K562 (cell line): ENCODE results near the gene C1QC.
"Not testable (repeated sequence)": the region's sequence is repeated elsewhere in the genome, so short reads cannot be mapped to it uniquely, and the experiment has no call there.

Experiments used
- ATF7 ChIP-seq: fragments of 450-650 bp; IDR thresholded peaks from 2 replicates; pipeline ENCODE4 v1.7.1; 2014; ENCODE audit warnings: mild to moderate bottlenecking, moderate library complexity
- CBX8 ChIP-seq: fragments of 200-600 bp; sonication (generic); IDR thresholded peaks from 2 replicates; pipeline ENCODE4 v1.6.1; 2012; ENCODE audit warnings: borderline replicate concordance, mixed run types, low read depth, mild to moderate bottlenecking, moderate library complexity, mixed read lengths, low read length, control low read depth, inconsistent platforms; ENCODE audit not compliant: poor library complexity, severe bottlenecking; ENCODE audit errors: extremely low read depth
- FOXJ3 ChIP-seq: sonication (generic); formaldehyde crosslinking; IDR thresholded peaks from 2 replicates; pipeline ENCODE4 v1.4.0; 2020; ENCODE audit warnings: mild to moderate bottlenecking, missing genetic modification reagents
- MEF2A ChIP-seq: IDR thresholded peaks from 2 replicates; pipeline ENCODE4 v1.6.1; 2011; ENCODE audit warnings: low read depth, mild to moderate bottlenecking, low read length, moderate library complexity; ENCODE audit not compliant: control insufficient read depth
- SIN3A ChIP-seq, 2 experiments: fragments of 150-350 bp in 1 of 2; IDR thresholded peaks; 2 replicates each; pipeline ENCODE4 v1.6.1; 2011 to 2016; ENCODE audit warnings: borderline replicate concordance in 2 of 2, low read depth in 2 of 2, low read length in 2 of 2, mild to moderate bottlenecking in 2 of 2, moderate library complexity in 2 of 2; ENCODE audit not compliant: control insufficient read depth in 1 of 2
- SMAD1 ChIP-seq: fragments of 150-350 bp; IDR thresholded peaks from 2 replicates; pipeline ENCODE4 v1.6.1; 2014; ENCODE audit warnings: low read length, low read depth; ENCODE audit not compliant: partially characterized antibody
- ZNF184 ChIP-seq: sonication (generic); formaldehyde crosslinking; IDR thresholded peaks from 2 replicates; pipeline ENCODE4 v1.5.0; 2020; ENCODE audit warnings: missing genetic modification reagents
- ZNF274 ChIP-seq: IDR thresholded peaks from 2 replicates; pipeline ENCODE4 v1.6.1; 2011; ENCODE audit warnings: low read depth, mild to moderate bottlenecking, low read length, moderate library complexity, borderline replicate concordance
- ZNF75A ChIP-seq: fragments of 450-650 bp; formaldehyde crosslinking; IDR thresholded peaks from 2 replicates; pipeline ENCODE4 v1.4.0; 2020; ENCODE audit warnings: mild to moderate bottlenecking
- TF ChIP-seq, protein P1 (sequence below): fragments of 250-450 bp; sonication (Bioruptor Pico); IDR thresholded peaks from 2 replicates; pipeline ENCODE4 v1.5.0; 2021; ENCODE audit warnings: mild to moderate bottlenecking, borderline replicate concordance
- TF ChIP-seq, protein P2 (sequence below), 3 experiments: IDR thresholded peaks in 2 of 3; conservative IDR thresholded peaks in 1 of 3; 2 replicates each; pipeline ENCODE4 v1.5.1; 2011 to 2012; ENCODE audit warnings: low read length in 3 of 3, mild to moderate bottlenecking in 3 of 3, control low read depth in 2 of 3, improper control_type of control experiment in 1 of 3, inconsistent platforms in 1 of 3, low read depth in 1 of 3, mixed read lengths in 1 of 3, moderate library complexity in 1 of 3; ENCODE audit not compliant: insufficient read depth in 2 of 3
- TF ChIP-seq, protein P3 (sequence below): sonication (generic); formaldehyde crosslinking; IDR thresholded peaks from 2 replicates; pipeline ENCODE4 v1.8.0; 2022; ENCODE audit warnings: mild to moderate bottlenecking, low read depth, missing genetic modification reagents
- TF ChIP-seq, protein P4 (sequence below), 2 experiments: fragments of 450-650 bp; formaldehyde crosslinking in 1 of 2; IDR thresholded peaks; 2 replicates each; pipeline versions ENCODE4 v1.4.0 to v1.6.1; 2014 to 2020; ENCODE audit warnings: mild to moderate bottlenecking in 2 of 2, borderline replicate concordance in 1 of 2, low read depth in 1 of 2
- TF ChIP-seq, protein P5 (sequence below): sonication (generic); formaldehyde crosslinking; IDR thresholded peaks from 2 replicates; pipeline ENCODE4 v1.8.1; 2023; ENCODE audit warnings: mild to moderate bottlenecking, missing genetic modification reagents

DNA sequence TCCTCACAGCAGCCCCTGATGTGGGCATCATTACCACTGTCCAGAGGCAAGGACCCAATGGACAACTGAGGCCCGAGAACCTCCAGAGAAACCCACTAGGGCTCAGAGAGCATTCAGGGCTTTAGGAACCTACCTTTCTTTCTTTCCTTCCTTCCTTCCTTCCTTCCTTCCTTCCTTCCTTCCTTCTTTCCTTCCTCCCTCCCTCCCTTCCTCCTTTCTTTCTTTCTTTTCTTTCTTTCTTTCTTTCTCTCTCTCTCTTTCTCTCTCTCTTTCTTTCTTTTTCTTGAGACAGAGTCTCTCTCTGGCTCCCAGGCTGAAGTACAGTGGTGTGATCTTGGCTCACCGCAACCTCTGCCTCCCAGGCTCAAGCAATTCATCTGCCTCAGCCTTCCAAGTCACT lies 25.4 kb downstream of the C1QC start:
- not testable (repeated sequence) for TF ChIP-seq ZNF184 (CRISPR knock-in tag); ZNF274; ATF7; FOXJ3; SMAD1; MEF2A; CBX8; ZNF75A (CRISPR knock-in tag); SIN3A (IDR thresholded peaks at IDR 0.05; ENCODE audit: borderline replicate concordance in 2 of 2, control insufficient read depth in 1 of 2, low read depth in 2 of 2, low read length in 2 of 2)
- TF ChIP-seq, protein P1, sequence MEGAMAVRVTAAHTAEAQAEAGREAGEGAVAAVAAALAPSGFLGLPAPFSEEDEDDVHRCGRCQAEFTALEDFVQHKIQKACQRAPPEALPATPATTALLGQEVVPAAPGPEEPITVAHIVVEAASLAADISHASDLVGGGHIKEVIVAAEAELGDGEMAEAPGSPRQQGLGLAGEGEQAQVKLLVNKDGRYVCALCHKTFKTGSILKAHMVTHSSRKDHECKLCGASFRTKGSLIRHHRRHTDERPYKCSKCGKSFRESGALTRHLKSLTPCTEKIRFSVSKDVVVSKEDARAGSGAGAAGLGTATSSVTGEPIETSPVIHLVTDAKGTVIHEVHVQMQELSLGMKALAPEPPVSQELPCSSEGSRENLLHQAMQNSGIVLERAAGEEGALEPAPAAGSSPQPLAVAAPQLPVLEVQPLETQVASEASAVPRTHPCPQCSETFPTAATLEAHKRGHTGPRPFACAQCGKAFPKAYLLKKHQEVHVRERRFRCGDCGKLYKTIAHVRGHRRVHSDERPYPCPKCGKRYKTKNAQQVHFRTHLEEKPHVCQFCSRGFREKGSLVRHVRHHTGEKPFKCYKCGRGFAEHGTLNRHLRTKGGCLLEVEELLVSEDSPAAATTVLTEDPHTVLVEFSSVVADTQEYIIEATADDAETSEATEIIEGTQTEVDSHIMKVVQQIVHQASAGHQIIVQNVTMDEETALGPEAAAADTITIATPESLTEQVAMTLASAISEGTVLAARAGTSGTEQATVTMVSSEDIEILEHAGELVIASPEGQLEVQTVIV (CRISPR knock-in tag), result not testable (repeated sequence)
- TF ChIP-seq, protein P2, sequence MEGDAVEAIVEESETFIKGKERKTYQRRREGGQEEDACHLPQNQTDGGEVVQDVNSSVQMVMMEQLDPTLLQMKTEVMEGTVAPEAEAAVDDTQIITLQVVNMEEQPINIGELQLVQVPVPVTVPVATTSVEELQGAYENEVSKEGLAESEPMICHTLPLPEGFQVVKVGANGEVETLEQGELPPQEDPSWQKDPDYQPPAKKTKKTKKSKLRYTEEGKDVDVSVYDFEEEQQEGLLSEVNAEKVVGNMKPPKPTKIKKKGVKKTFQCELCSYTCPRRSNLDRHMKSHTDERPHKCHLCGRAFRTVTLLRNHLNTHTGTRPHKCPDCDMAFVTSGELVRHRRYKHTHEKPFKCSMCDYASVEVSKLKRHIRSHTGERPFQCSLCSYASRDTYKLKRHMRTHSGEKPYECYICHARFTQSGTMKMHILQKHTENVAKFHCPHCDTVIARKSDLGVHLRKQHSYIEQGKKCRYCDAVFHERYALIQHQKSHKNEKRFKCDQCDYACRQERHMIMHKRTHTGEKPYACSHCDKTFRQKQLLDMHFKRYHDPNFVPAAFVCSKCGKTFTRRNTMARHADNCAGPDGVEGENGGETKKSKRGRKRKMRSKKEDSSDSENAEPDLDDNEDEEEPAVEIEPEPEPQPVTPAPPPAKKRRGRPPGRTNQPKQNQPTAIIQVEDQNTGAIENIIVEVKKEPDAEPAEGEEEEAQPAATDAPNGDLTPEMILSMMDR (IDR thresholded peaks at IDR 0.05 in 2 of 3, conservative IDR thresholded peaks at IDR 0.05 in 1 of 3; ENCODE audit: insufficient read depth in 2 of 3, low read depth in 1 of 3, low read length in 3 of 3), result not testable (repeated sequence)
- TF ChIP-seq, protein P3, sequence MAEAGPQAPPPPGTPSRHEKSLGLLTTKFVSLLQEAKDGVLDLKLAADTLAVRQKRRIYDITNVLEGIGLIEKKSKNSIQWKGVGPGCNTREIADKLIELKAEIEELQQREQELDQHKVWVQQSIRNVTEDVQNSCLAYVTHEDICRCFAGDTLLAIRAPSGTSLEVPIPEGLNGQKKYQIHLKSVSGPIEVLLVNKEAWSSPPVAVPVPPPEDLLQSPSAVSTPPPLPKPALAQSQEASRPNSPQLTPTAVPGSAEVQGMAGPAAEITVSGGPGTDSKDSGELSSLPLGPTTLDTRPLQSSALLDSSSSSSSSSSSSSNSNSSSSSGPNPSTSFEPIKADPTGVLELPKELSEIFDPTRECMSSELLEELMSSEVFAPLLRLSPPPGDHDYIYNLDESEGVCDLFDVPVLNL (CRISPR knock-in tag), result not testable (repeated sequence)
- TF ChIP-seq, protein P4, sequence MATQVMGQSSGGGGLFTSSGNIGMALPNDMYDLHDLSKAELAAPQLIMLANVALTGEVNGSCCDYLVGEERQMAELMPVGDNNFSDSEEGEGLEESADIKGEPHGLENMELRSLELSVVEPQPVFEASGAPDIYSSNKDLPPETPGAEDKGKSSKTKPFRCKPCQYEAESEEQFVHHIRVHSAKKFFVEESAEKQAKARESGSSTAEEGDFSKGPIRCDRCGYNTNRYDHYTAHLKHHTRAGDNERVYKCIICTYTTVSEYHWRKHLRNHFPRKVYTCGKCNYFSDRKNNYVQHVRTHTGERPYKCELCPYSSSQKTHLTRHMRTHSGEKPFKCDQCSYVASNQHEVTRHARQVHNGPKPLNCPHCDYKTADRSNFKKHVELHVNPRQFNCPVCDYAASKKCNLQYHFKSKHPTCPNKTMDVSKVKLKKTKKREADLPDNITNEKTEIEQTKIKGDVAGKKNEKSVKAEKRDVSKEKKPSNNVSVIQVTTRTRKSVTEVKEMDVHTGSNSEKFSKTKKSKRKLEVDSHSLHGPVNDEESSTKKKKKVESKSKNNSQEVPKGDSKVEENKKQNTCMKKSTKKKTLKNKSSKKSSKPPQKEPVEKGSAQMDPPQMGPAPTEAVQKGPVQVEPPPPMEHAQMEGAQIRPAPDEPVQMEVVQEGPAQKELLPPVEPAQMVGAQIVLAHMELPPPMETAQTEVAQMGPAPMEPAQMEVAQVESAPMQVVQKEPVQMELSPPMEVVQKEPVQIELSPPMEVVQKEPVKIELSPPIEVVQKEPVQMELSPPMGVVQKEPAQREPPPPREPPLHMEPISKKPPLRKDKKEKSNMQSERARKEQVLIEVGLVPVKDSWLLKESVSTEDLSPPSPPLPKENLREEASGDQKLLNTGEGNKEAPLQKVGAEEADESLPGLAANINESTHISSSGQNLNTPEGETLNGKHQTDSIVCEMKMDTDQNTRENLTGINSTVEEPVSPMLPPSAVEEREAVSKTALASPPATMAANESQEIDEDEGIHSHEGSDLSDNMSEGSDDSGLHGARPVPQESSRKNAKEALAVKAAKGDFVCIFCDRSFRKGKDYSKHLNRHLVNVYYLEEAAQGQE (IDR thresholded peaks at IDR 0.05; ENCODE audit: borderline replicate concordance), result not testable (repeated sequence)
- TF ChIP-seq, protein P4 (CRISPR knock-in tag; IDR thresholded peaks at IDR 0.05; ENCODE audit: low read depth), result not testable (repeated sequence)
- TF ChIP-seq, protein P5, sequence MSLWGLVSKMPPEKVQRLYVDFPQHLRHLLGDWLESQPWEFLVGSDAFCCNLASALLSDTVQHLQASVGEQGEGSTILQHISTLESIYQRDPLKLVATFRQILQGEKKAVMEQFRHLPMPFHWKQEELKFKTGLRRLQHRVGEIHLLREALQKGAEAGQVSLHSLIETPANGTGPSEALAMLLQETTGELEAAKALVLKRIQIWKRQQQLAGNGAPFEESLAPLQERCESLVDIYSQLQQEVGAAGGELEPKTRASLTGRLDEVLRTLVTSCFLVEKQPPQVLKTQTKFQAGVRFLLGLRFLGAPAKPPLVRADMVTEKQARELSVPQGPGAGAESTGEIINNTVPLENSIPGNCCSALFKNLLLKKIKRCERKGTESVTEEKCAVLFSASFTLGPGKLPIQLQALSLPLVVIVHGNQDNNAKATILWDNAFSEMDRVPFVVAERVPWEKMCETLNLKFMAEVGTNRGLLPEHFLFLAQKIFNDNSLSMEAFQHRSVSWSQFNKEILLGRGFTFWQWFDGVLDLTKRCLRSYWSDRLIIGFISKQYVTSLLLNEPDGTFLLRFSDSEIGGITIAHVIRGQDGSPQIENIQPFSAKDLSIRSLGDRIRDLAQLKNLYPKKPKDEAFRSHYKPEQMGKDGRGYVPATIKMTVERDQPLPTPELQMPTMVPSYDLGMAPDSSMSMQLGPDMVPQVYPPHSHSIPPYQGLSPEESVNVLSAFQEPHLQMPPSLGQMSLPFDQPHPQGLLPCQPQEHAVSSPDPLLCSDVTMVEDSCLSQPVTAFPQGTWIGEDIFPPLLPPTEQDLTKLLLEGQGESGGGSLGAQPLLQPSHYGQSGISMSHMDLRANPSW (CRISPR knock-in tag), result not testable (repeated sequence)
